Transverse colon (tissue), 3 donors: ENCODE results near the gene TEX11.

Source experiments
- EP300 ChIP-seq: sonication (generic); formaldehyde crosslinking; IDR thresholded peaks from one replicate; pipeline ENCODE4 v1.6.1; 2017; ENCODE audit warnings: antibody characterized with exemption, low read depth
- POLR2AphosphoS5 ChIP-seq, 3 donors: sonication (generic); formaldehyde crosslinking; IDR thresholded peaks; one replicate each; pipeline ENCODE4 v1.6.1; 2016; ENCODE audit warnings: antibody characterized with exemption in 3 of 3

- TF ChIP-seq POLR2AphosphoS5 (IDR thresholded peaks at IDR 0.05), result no peak
- TF ChIP-seq EP300, result no peak
Measured at GRCh38 chrX:70553516-70553915, 355.0 kb downstream of the TEX11 start.
